Upper lobe of left lung (tissue), 6 donors: Measurements from ENCODE around the gene POU2AF3. TPM values are rescaled to one million over a fixed set of nuclear protein-coding genes. Genes with fewer than 3 reads are reported as not detected.

ENCODE experiments used
- ATAC-seq, 2 donors: fragments of 200-7000 bp; cut with Tn5 transposase; one replicate each; pipeline ENCODE4 v1.9.1; 2022; ENCODE audit warnings: mild to moderate bottlenecking in 2 of 2, moderate library complexity in 2 of 2; ENCODE audit not compliant: low FRiP score in 2 of 2
- DNase-seq, 2 donors: peaks; one replicate each; pipeline ENCODE4 v3.0.0-alpha.2; 2019 to 2020
- H3K27ac ChIP-seq, 4 donors: fragments of 200-600 bp; sonication (generic); one replicate each; pipeline ENCODE4 v1.5.1; 2016 to 2019
- H3K27me3 ChIP-seq, 4 donors: fragments of 200-600 bp; sonication (generic); one replicate each; pipeline ENCODE4 v1.5.1; 2017 to 2019
- H3K36me3 ChIP-seq, 4 donors: fragments of 200-600 bp; sonication (generic); one replicate each; pipeline ENCODE4 v1.5.1; 2016 to 2019
- H3K4me1 ChIP-seq, 4 donors: fragments of 200-600 bp; sonication (generic); one replicate each; pipeline ENCODE4 v1.5.1; 2018 to 2019
- H3K4me3 ChIP-seq, 4 donors: fragments of 200-600 bp; sonication (generic); one replicate each; pipeline ENCODE4 v1.5.1; 2017 to 2019; ENCODE audit warnings: mild to moderate bottlenecking in 2 of 4, moderate library complexity in 1 of 4
- H3K9me3 ChIP-seq, 4 donors: fragments of 200-600 bp; sonication (generic); one replicate each; pipeline ENCODE4 v1.5.1; 2018 to 2019
- EP300 ChIP-seq, 4 donors: sonication (generic); formaldehyde crosslinking; IDR thresholded peaks; one replicate each; pipeline ENCODE4 v1.5.1; 2017; ENCODE audit warnings: antibody characterized with exemption in 4 of 4, control low read depth in 2 of 4
- POLR2A ChIP-seq, 4 donors: fragments of 450-650 bp; IDR thresholded peaks; one replicate each; pipeline ENCODE4 v1.5.1; 2016 to 2017; ENCODE audit warnings: antibody characterized with exemption in 4 of 4, mild to moderate bottlenecking in 2 of 4
- POLR2AphosphoS5 ChIP-seq, 2 donors: sonication (generic); formaldehyde crosslinking; IDR thresholded peaks; one replicate each; pipeline ENCODE4 v1.5.1; 2017; ENCODE audit warnings: antibody characterized with exemption in 2 of 2
- WGBS, 2 donors: methylation state at CpG; one replicate each; pipeline ENCODE4 v1.1.5; 2017 to 2018; 5-methylcytosine and 5-hydroxymethylcytosine counted together
- total RNA-seq, 6 donors: library from RNA; depleted of rRNA in 4 of 6; stranded (reverse); fragments of >200 nt in 4 of 6; gene quantifications; one replicate each; pipeline versions ENCODE4 v1.1.0 to v1.2.1, GENCODE V29; 2016 to 2021
- TF ChIP-seq, protein P1 (sequence below), 6 experiments: fragments of 450-650 bp in 4 of 6; fragments of 200-600 bp in 2 of 6; sonication (generic) in 2 of 6; IDR thresholded peaks; one replicate each; pipeline ENCODE4 v1.5.1; 2016 to 2019; ENCODE audit warnings: antibody characterized with exemption in 6 of 6
- donor health status: DM: no; HTN: no; CAD: no; lungs with moderate emphysema.
- donor health status: DM: no; HTN: yes; CAD: no; lungs with severe emphysema.

POU2AF3 gene
- total RNA-seq, 6 donors from 2014 or later = 1.7 to 12.6 (median 3.6) TPM

DNA sequence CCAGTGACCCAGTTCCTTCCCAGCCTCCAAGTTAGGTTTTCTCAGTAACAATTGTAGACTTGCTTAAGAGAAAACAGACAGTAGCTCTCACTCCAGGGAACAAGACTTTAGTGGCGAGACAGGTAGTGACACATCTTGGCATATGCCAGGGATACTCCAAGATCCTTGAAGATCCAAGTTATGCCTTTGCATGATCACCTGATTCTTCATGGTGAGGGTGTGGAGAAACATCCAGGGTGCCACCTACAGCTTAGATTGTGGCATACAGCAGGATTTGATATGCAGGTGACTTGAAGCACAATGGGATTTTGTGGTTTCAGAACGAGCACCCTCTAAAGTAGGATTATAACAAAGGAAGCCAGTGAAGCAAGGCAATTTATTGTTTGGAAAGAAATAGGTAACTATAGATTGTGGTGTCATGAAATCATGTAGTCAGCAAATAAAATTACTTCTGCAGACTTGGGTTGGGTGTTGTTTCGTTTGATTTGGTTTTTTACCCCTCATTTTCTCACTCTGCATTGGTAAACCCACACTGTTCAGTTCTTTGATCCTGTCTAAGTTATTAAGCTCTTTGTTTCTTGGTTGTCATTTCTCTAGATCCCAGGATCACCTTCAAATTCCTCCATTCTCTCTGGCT is 9.2 kb downstream of the POU2AF3 start:
- no peak for ATAC-seq

DNA sequence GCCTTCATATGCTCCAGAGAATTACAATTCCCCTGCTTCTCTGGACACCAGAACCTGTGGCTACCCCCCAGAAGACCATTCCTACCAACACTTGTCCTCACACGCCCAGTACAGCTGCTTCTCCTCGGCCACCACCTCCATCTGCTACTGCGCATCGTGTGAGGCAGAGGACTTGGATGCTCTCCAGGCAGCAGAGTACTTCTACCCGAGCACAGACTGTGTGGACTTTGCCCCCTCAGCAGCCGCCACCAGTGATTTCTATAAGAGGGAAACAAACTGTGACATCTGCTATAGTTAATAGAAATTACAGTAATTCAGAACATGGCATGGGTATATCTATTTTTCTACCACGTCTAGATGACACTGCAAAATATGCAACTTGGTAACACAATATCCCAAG is 9.8 kb downstream of the POU2AF3 start:
- Histone ChIP-seq H3K27ac (no peak overlapping the region), H3K36me3 (no peaks in the 10 kb centered on the region), H3K4me3 (no peak overlapping the region), H3K9me3 (no peaks in the 10 kb centered on the region), H3K4me1 (no peaks in the 10 kb centered on the region), H3K27me3 (no peaks in the 10 kb centered on the region)
- ATAC-seq (no peak), DNase-seq (peak in 1 of 2 donors; percentile 42)
- TF ChIP-seq EP300 (IDR thresholded peaks at IDR 0.05) (no peak), POLR2AphosphoS5 (IDR thresholded peaks at IDR 0.05) (peak; percentile 63 to 70), POLR2A (IDR thresholded peaks at IDR 0.05) (no peak)
- TF ChIP-seq, protein P1, sequence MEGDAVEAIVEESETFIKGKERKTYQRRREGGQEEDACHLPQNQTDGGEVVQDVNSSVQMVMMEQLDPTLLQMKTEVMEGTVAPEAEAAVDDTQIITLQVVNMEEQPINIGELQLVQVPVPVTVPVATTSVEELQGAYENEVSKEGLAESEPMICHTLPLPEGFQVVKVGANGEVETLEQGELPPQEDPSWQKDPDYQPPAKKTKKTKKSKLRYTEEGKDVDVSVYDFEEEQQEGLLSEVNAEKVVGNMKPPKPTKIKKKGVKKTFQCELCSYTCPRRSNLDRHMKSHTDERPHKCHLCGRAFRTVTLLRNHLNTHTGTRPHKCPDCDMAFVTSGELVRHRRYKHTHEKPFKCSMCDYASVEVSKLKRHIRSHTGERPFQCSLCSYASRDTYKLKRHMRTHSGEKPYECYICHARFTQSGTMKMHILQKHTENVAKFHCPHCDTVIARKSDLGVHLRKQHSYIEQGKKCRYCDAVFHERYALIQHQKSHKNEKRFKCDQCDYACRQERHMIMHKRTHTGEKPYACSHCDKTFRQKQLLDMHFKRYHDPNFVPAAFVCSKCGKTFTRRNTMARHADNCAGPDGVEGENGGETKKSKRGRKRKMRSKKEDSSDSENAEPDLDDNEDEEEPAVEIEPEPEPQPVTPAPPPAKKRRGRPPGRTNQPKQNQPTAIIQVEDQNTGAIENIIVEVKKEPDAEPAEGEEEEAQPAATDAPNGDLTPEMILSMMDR (IDR thresholded peaks at IDR 0.05) = no peak
- 60 to 74% methylated on average over 7 of the region's 7 CpGs for WGBS, 2 donors

More for the DNA sequence above, 9.2 kb downstream of the POU2AF3 start:
- TF ChIP-seq POLR2A (IDR thresholded peaks at IDR 0.05) = no peak
- no peak for TF ChIP-seq EP300 (IDR thresholded peaks at IDR 0.05)
- no peak for TF ChIP-seq POLR2AphosphoS5 (IDR thresholded peaks at IDR 0.05)
- TF ChIP-seq, protein P1 (IDR thresholded peaks at IDR 0.05) = no peak
- WGBS, 2 donors = 76 to 77% methylated on average over 3 of the region's 3 CpGs
- DNase-seq = no peak
- Histone ChIP-seq H3K36me3 (no peaks in the 10 kb centered on the region), H3K9me3 (no peaks in the 10 kb centered on the region), H3K4me3 (no peak overlapping the region), H3K27me3 (no peaks in the 10 kb centered on the region), H3K27ac (no peak overlapping the region), H3K4me1 (no peaks in the 10 kb centered on the region)

DNA sequence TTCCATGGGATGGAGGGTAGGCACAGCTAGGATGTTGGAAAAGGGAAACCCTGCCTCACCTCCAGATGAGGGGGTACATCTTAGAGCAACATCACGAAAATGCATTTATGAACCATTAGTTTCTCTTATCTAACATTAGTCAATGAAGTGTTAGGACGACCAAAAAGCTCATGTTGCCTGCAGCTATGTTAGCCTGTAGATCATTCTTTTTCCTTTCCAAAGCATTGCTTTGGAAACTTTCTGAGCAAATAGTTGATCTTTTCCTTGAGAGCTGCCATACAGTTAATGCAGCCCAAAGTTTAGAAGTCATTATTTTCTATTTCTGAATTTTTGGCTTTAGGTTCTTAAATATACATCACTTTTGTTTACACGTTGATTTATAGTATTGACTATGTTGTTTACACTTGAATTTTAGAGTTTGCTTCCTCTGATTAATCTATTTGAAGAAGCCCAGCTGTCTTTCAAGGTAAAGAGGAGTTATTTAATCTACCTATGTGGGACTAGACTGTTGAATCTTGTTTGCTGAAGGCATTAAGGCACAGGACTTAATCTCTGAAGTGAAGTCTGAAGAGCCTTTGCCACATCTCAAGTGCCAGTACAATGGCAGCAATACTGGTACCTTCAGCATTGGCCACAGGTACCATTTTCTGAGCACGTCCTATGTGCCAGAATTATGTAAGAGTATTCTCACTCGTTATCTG is 11.0 kb downstream of the POU2AF3 start:
- Histone ChIP-seq H3K27me3 (no peaks in the 10 kb centered on the region), H3K27ac (no peak overlapping the region), H3K36me3 (no peaks in the 10 kb centered on the region), H3K9me3 (no peaks in the 10 kb centered on the region), H3K4me3 (no peak overlapping the region), H3K4me1 (no peaks in the 10 kb centered on the region)
- 58 to 72% methylated on average over 5 of the region's 5 CpGs for WGBS, 2 donors
- ATAC-seq (no peak), DNase-seq (no peak)
- no peak for TF ChIP-seq POLR2A (IDR thresholded peaks at IDR 0.05)
- TF ChIP-seq EP300 (IDR thresholded peaks at IDR 0.05) = no peak
- TF ChIP-seq POLR2AphosphoS5 (IDR thresholded peaks at IDR 0.05) = no peak
- TF ChIP-seq, protein P1 (IDR thresholded peaks at IDR 0.05) = no peak

DNA sequence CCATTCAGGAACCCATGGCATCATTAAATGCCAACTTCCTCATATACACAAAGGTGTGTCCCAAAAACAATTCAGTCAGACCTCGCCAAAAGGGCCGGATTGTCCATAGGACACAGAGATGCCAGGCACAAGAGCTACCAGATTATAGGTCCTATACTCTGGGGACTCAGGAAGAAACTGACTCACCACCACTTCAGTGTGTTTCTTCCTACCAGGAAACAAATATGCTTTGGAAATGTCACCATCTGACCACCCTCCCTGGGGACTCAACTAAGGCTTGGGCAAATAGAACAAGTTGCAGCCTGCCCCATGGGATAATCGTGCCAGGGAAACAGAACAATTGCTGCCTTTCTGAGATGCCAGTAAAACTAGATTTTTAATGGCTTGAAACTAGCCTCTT is 11.7 kb downstream of the POU2AF3 start:
- Histone ChIP-seq H3K36me3 (no peaks in the 10 kb centered on the region), H3K9me3 (no peaks in the 10 kb centered on the region), H3K27me3 (no peaks in the 10 kb centered on the region), H3K4me3 (no peak overlapping the region), H3K4me1 (no peaks in the 10 kb centered on the region), H3K27ac (no peak overlapping the region)
- ATAC-seq = no peak
- TF ChIP-seq, protein P1 (IDR thresholded peaks at IDR 0.05) = no peak
- TF ChIP-seq POLR2A (IDR thresholded peaks at IDR 0.05) = no peak
- no peak for TF ChIP-seq POLR2AphosphoS5 (IDR thresholded peaks at IDR 0.05)
- TF ChIP-seq EP300 (IDR thresholded peaks at IDR 0.05) = no peak
- no peak for DNase-seq
- WGBS, 2 donors = 67 to 82% methylated on average over 3 of the region's 3 CpGs
